Natural killer cell (primary cell): ENCODE results near the gene RARA. TPM values are rescaled to one million over a fixed set of nuclear protein-coding genes. Genes with fewer than 3 reads are reported as not detected.

Experiments
- ATAC-seq, 3 donors: fragments of 150-1000 bp in 2 of 3; fragments of 200-7000 bp in 1 of 3; cut with Tn5 transposase; 1 replicate in 1 of 3; 2 replicates in 2 of 3; pipeline ENCODE4 v1.10.0; 2021; ENCODE audit warnings: mild to moderate bottlenecking in 2 of 3, moderate library complexity in 2 of 3
- DNase-seq, 2 donors: peaks; one replicate each; pipeline versions ENCODE4 v3.0.0 to v3.0.0-alpha.2; 2013 to 2021; ENCODE audit warnings: mixed read lengths in 1 of 2
- H3K27ac ChIP-seq: one replicate; pipeline ENCODE4 v1.5.1; 2013; ENCODE audit warnings: mild to moderate bottlenecking, low read length
- H3K27me3 ChIP-seq: one replicate; pipeline ENCODE4 v1.6.1; 2013; ENCODE audit warnings: low read length; ENCODE audit not compliant: control insufficient read depth, insufficient read depth
- H3K36me3 ChIP-seq: one replicate; pipeline ENCODE4 v1.6.1; 2013; ENCODE audit warnings: low read length; ENCODE audit not compliant: control insufficient read depth, insufficient read depth
- H3K4me1 ChIP-seq: one replicate; pipeline ENCODE4 v1.6.1; 2013; ENCODE audit warnings: low read length; ENCODE audit not compliant: control insufficient read depth, insufficient read depth
- H3K4me3 ChIP-seq: one replicate; pipeline ENCODE4 v1.5.1; 2013; ENCODE audit warnings: low read length
- H3K9me3 ChIP-seq: one replicate; pipeline ENCODE4 v1.6.1; 2013; ENCODE audit warnings: low read length; ENCODE audit not compliant: control insufficient read depth, insufficient read depth
- H3K27ac Mint-ChIP-seq, 2 donors: one replicate each; pipeline ENCODE4 v1.8.0; 2022; ENCODE audit warnings: mild to moderate bottlenecking in 2 of 2, mixed read lengths in 2 of 2, moderate library complexity in 1 of 2
- H3K27me3 Mint-ChIP-seq, 2 donors: one replicate each; pipeline ENCODE4 v1.8.0; 2022; ENCODE audit warnings: low read depth in 2 of 2, mixed read lengths in 2 of 2
- H3K36me3 Mint-ChIP-seq: one replicate; pipeline ENCODE4 v1.8.0; 2022; ENCODE audit warnings: mixed read lengths
- H3K4me1 Mint-ChIP-seq, 2 donors: one replicate each; pipeline ENCODE4 v1.8.0; 2022; ENCODE audit warnings: mixed read lengths in 2 of 2
- H3K4me3 Mint-ChIP-seq: one replicate; pipeline ENCODE4 v1.8.0; 2022; ENCODE audit warnings: mild to moderate bottlenecking, moderate library complexity, mixed read lengths
- H3K9me3 Mint-ChIP-seq, 2 donors: one replicate each; pipeline ENCODE4 v1.8.0; 2022; ENCODE audit warnings: mixed read lengths in 2 of 2
- CTCF ChIP-seq: fragments of 200-600 bp; IDR thresholded peaks from one replicate; pipeline ENCODE4 v1.8.0; 2022; ENCODE audit warnings: antibody characterized with exemption
- WGBS: methylation state at CpG from one replicate; pipeline ENCODE4 v1.1.7; 2013; ENCODE audit warnings: missing lambda C conversion rate; ENCODE audit not compliant: insufficient coverage; 5-methylcytosine and 5-hydroxymethylcytosine counted together
- intact Hi-C: fragments of 100-400 bp; cut with micrococcal nuclease; formaldehyde crosslinking; loops from one replicate; pipeline ENCODE4 v1.14.2; 2022
- total RNA-seq, 4 donors: library from RNA; stranded (reverse); fragments of 120-200 nt in 1 of 4; gene quantifications; one replicate each; pipeline versions ENCODE4 v1.2.3 to v1.2.4, GENCODE V29; 2013 to 2022

Gene RARA
- total RNA-seq, 3 donors from 2014 or later (not counting 1 experiment from before 2014, with no cell fraction given) = 75.9 to 94.6 (median 79.1) TPM

GRCh38 chr17:40310882-40311391, 2.0 kb downstream of the RARA start:
- Mint-ChIP-seq H3K27me3 (no peaks in the 10 kb centered on the region), H3K36me3 (no peaks in the 10 kb centered on the region), H3K4me3 (peak overlapping the region; percentile 1), H3K27ac (no peak overlapping the region), H3K4me1 (peaks cover 28 to 58% of the 10 kb centered on the region in 2 donors), H3K9me3 (no peaks in the 10 kb centered on the region)
- DNase-seq = peak in 1 of 2 donors; percentile 28
- intact Hi-C loops = no loop called here
- 75% methylated on average over 7 of the region's 7 CpGs for WGBS
- H3K4me1 ChIP-seq = peaks cover 88% of the 10 kb centered on the region
- H3K27me3 ChIP-seq = no peaks in the 10 kb centered on the region
- TF ChIP-seq CTCF = no peak
- H3K27ac ChIP-seq = peak overlapping the region; percentile 71
- H3K4me3 ChIP-seq = no peak overlapping the region
- H3K9me3 ChIP-seq = no peaks in the 10 kb centered on the region
- no peaks in the 10 kb centered on the region for H3K36me3 ChIP-seq
- no peak for ATAC-seq

GRCh38 chr17:40311575-40311974, 2.6 kb downstream of the RARA start:
- intact Hi-C loops = no loop called here
- Mint-ChIP-seq H3K9me3 (no peaks in the 10 kb centered on the region), H3K4me1 (peaks cover 33 to 63% of the 10 kb centered on the region in 2 donors), H3K4me3 (peak overlapping the region; percentile 76), H3K27ac (no peak overlapping the region), H3K27me3 (no peaks in the 10 kb centered on the region), H3K36me3 (no peaks in the 10 kb centered on the region)
- TF ChIP-seq CTCF = no peak
- WGBS = 42% methylated on average over 2 of the region's 2 CpGs
- Histone ChIP-seq H3K36me3 (no peaks in the 10 kb centered on the region), H3K27me3 (no peaks in the 10 kb centered on the region), H3K9me3 (no peaks in the 10 kb centered on the region), H3K4me3 (no peak overlapping the region), H3K27ac (peak overlapping the region; percentile 9), H3K4me1 (peaks cover 94% of the 10 kb centered on the region)
- DNase-seq (peak in 1 of 2 donors; percentile 34), ATAC-seq (no peak)

GRCh38 chr17:40312131-40312731, 3.3 kb downstream of the RARA start:
- peak in 1 of 2 donors; percentile 5 for DNase-seq
- H3K27me3 ChIP-seq = no peaks in the 10 kb centered on the region
- no peak for TF ChIP-seq CTCF
- Mint-ChIP-seq H3K4me3 (peak overlapping the region; percentile 76), H3K27me3 (no peaks in the 10 kb centered on the region), H3K9me3 (no peaks in the 10 kb centered on the region), H3K36me3 (no peaks in the 10 kb centered on the region), H3K4me1 (peaks cover 37 to 65% of the 10 kb centered on the region in 2 donors), H3K27ac (no peak overlapping the region)
- intact Hi-C loops = no loop called here
- H3K36me3 ChIP-seq = no peaks in the 10 kb centered on the region
- no peak for ATAC-seq
- 41% methylated on average over 7 of the region's 7 CpGs for WGBS
- peak overlapping the region; percentile 9 for H3K27ac ChIP-seq
- H3K4me3 ChIP-seq = no peak overlapping the region
- H3K9me3 ChIP-seq = no peaks in the 10 kb centered on the region
- peaks cover 94% of the 10 kb centered on the region for H3K4me1 ChIP-seq
